Tibial nerve (tissue), 4 donors: ENCODE data around the gene GRB2.

Source experiments
- CTCF ChIP-seq, 5 experiments: fragments of 200-600 bp in 3 of 5; fragments of 450-650 bp in 2 of 5; sonication (generic) in 3 of 5; IDR thresholded peaks; one replicate each; pipeline ENCODE4 v1.5.1; 2016 to 2019; ENCODE audit warnings: antibody characterized with exemption in 5 of 5, mild to moderate bottlenecking in 3 of 5, moderate library complexity in 2 of 5
- EP300 ChIP-seq, 2 donors: sonication (generic); formaldehyde crosslinking; IDR thresholded peaks; one replicate each; pipeline ENCODE4 v1.6.1; 2017; ENCODE audit warnings: antibody characterized with exemption in 2 of 2, mild to moderate bottlenecking in 1 of 2
- POLR2A ChIP-seq, 2 donors: fragments of 450-650 bp; IDR thresholded peaks; one replicate each; pipeline ENCODE4 v1.6.1; 2017; ENCODE audit warnings: antibody characterized with exemption in 2 of 2, mild to moderate bottlenecking in 2 of 2, moderate library complexity in 2 of 2

- TF ChIP-seq CTCF (IDR thresholded peaks at IDR 0.05) (no peak), POLR2A (IDR thresholded peaks at IDR 0.05) (no peak), EP300 (IDR thresholded peaks at IDR 0.05) (no peak)
These were observed 39.8 kb upstream of the GRB2 start for GRCh38 chr17:75445296-75445695.
